HG02642 (cell line): Measurements from ENCODE around the gene STARD13.
A peak's percentile ranks its signal among the peaks of the same experiment; 100 is the strongest.
"Not testable (repeated sequence)": the region's sequence is repeated elsewhere in the genome, so short reads cannot be mapped to it uniquely, and the experiment has no call there.

Experiments
- ATAC-seq: cut with Tn5 transposase; IDR thresholded peaks from one replicate; pipeline ENCODE4 v1.9.1; 2021; ENCODE audit warnings: mild to moderate bottlenecking; ENCODE audit not compliant: unreplicated experiment, poor library complexity

The STARD13 gene

GRCh38 chr13:33260168-33261098 is 25.1 kb downstream of the STARD13 start:
- no peak for ATAC-seq

GRCh38 chr13:33259296-33259695 is 26.3 kb downstream of the STARD13 start:
- ATAC-seq = no peak

- no peak for ATAC-seq
Measured at GRCh38 chr13:33258808-33259193, 26.8 kb downstream of the STARD13 start.

GRCh38 chr13:33257841-33258807 is 27.4 kb downstream of the STARD13 start:
- ATAC-seq = no peak

GRCh38 chr13:33256148-33256840 is 29.3 kb downstream of the STARD13 start:
- ATAC-seq = no peak

- ATAC-seq = no peak
Measured at GRCh38 chr13:33252135-33252534, 33.4 kb downstream of the STARD13 start.

- peak; percentile 77 for ATAC-seq
Measured at GRCh38 chr13:33251131-33251661, 34.4 kb downstream of the STARD13 start.

GRCh38 chr13:33250609-33251008 is 34.9 kb downstream of the STARD13 start:
- no peak for ATAC-seq

GRCh38 chr13:33249894-33250293 is 35.7 kb downstream of the STARD13 start:
- no peak for ATAC-seq

GRCh38 chr13:33249066-33249465 is 36.5 kb downstream of the STARD13 start:
- ATAC-seq = no peak

- no peak for ATAC-seq
Measured at GRCh38 chr13:33245505-33246158, 39.9 kb downstream of the STARD13 start.

GRCh38 chr13:33244907-33245287 is 40.7 kb downstream of the STARD13 start:
- no peak for ATAC-seq

GRCh38 chr13:33244210-33244906 is 41.2 kb downstream of the STARD13 start:
- no peak for ATAC-seq

GRCh38 chr13:33242984-33243617 is 42.5 kb downstream of the STARD13 start:
- ATAC-seq = no peak

GRCh38 chr13:33242372-33242771 is 43.2 kb downstream of the STARD13 start:
- ATAC-seq = not testable (repeated sequence)

- no peak for ATAC-seq
Measured at GRCh38 chr13:33236021-33236420, 49.5 kb downstream of the STARD13 start.

- ATAC-seq = no peak
Measured at GRCh38 chr13:33235564-33235963, 50.0 kb downstream of the STARD13 start.

- no peak for ATAC-seq
Measured at GRCh38 chr13:33235078-33235477, 50.5 kb downstream of the STARD13 start.

GRCh38 chr13:33233547-33233946 is 52.0 kb downstream of the STARD13 start:
- no peak for ATAC-seq
